WERI-Rb-1 (cell line): ENCODE measurements around the gene FAM13A.

Experiments
- DNase-seq: peaks from one replicate; pipeline ENCODE4 v3.0.0-alpha.2; 2020
- H3K27ac ChIP-seq: fragments of 250-450 bp; sonication (Bioruptor Pico); 2 replicates; pipeline ENCODE4 v1.5.1; 2020; ENCODE audit warnings: mild to moderate bottlenecking, moderate library complexity
- H3K27me3 ChIP-seq: fragments of 250-450 bp; sonication (Bioruptor Pico); 2 replicates; pipeline ENCODE4 v1.5.1; 2021; ENCODE audit warnings: mild to moderate bottlenecking, low read depth, moderate library complexity; ENCODE audit not compliant: insufficient read depth, severe bottlenecking
- H3K36me3 ChIP-seq: fragments of 250-450 bp; sonication (Bioruptor Pico); 2 replicates; pipeline ENCODE4 v1.5.1; 2020; ENCODE audit warnings: mild to moderate bottlenecking, moderate library complexity
- H3K4me3 ChIP-seq: 2 replicates; pipeline ENCODE4 v1.5.1; 2011; ENCODE audit warnings: low read depth, mild to moderate bottlenecking, control low read depth, low read length
- H3K9me3 ChIP-seq: fragments of 250-450 bp; sonication (Bioruptor Pico); 2 replicates; pipeline ENCODE4 v1.5.1; 2021; ENCODE audit warnings: mild to moderate bottlenecking, moderate library complexity; ENCODE audit not compliant: severe bottlenecking
- TF ChIP-seq, protein P1 (sequence below): IDR thresholded peaks from 2 replicates; pipeline ENCODE4 v1.5.1; 2011; ENCODE audit warnings: low read depth, mild to moderate bottlenecking, control low read depth, inconsistent platforms, low read length

FAM13A gene

DNA sequence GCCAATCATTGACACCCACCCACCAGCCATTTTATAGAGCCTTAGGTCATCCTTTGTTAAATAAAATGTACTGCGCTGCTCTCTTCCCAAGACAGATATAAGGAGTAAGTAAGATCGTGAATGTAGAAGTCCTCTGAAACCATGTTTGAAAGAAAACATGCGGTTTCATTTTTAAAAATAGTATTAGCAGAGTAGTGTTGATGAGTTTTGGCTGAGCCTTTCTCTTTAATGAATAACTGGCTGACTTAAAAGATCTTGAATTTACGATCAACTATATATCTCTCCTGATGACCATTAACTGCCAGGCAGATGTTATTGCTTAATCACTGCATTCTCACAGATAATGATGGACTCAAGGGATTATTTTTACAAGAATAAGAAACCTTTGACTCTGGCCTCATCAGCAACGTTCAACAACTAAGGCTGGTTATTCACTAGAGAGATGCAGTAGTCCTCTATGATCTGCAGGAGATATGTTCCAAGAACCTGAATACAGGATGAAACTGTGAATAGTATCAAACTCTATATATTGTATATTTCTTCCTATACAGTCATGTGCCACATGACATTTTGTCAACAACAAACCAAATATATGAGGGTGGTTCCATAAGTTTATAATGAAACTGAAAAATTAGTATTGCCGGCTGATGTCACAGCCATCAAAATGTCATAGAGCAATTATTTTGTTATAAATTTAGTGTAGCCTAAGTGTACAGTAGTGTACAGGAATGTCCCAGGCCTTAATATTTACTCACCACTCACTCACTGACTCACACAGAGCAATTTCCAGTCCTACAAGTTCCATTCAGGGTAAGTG, 80.8 kb downstream of the FAM13A start:
- Histone ChIP-seq H3K9me3 (no peaks in the 10 kb centered on the region), H3K27ac (no peak overlapping the region), H3K4me3 (no peak overlapping the region), H3K27me3 (no peaks in the 10 kb centered on the region), H3K36me3 (no peaks in the 10 kb centered on the region)
- no peak for DNase-seq
- TF ChIP-seq, protein P1, sequence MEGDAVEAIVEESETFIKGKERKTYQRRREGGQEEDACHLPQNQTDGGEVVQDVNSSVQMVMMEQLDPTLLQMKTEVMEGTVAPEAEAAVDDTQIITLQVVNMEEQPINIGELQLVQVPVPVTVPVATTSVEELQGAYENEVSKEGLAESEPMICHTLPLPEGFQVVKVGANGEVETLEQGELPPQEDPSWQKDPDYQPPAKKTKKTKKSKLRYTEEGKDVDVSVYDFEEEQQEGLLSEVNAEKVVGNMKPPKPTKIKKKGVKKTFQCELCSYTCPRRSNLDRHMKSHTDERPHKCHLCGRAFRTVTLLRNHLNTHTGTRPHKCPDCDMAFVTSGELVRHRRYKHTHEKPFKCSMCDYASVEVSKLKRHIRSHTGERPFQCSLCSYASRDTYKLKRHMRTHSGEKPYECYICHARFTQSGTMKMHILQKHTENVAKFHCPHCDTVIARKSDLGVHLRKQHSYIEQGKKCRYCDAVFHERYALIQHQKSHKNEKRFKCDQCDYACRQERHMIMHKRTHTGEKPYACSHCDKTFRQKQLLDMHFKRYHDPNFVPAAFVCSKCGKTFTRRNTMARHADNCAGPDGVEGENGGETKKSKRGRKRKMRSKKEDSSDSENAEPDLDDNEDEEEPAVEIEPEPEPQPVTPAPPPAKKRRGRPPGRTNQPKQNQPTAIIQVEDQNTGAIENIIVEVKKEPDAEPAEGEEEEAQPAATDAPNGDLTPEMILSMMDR: no peak

DNA sequence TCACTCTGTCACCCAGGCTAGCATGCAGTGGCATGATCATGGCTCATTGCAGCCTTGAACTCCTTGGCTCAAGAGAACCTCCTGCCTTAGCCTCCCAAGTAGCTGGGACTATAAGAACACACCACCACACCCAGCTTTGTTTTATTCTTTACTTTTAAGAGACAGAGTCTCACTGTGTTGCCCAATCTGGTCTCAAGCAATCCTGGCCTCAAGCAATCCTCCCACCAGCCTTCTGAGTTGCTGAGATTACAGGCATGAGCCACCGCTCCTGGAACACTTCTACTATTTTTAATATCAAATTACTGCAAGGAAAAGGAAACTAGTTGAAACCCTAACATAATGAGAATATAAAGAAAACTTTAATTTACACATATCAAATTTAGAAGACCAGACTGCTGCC, 85.4 kb downstream of the FAM13A start:
- TF ChIP-seq, protein P1: no peak
- DNase-seq: no peak
- Histone ChIP-seq H3K36me3 (no peaks in the 10 kb centered on the region), H3K9me3 (no peaks in the 10 kb centered on the region), H3K27me3 (no peaks in the 10 kb centered on the region), H3K4me3 (no peak overlapping the region), H3K27ac (no peak overlapping the region)

DNA sequence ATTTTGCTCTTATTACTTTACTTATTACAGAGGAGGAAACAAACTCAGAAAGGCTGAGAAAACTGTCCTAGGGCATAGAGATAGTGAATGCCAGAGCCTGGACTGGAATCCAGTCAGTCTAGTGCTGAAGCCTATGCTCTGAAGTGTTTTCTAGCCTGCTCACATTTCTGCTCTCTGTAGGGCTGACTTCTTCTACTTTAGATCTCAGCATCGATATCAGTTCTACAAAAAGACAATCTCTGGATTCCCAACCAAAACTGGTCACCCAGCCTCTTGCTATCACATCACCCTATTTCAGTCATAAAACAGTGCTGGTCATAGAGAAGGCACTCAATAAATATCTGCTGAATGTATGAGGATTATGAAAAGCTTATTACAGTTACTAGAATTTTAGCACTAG, 87.2 kb downstream of the FAM13A start:
- no peak overlapping the region for H3K4me3 ChIP-seq
- H3K27me3 ChIP-seq: no peaks in the 10 kb centered on the region
- no peaks in the 10 kb centered on the region for H3K36me3 ChIP-seq
- H3K9me3 ChIP-seq: no peaks in the 10 kb centered on the region
- TF ChIP-seq, protein P1: no peak
- no peak overlapping the region for H3K27ac ChIP-seq
- DNase-seq: no peak

DNA sequence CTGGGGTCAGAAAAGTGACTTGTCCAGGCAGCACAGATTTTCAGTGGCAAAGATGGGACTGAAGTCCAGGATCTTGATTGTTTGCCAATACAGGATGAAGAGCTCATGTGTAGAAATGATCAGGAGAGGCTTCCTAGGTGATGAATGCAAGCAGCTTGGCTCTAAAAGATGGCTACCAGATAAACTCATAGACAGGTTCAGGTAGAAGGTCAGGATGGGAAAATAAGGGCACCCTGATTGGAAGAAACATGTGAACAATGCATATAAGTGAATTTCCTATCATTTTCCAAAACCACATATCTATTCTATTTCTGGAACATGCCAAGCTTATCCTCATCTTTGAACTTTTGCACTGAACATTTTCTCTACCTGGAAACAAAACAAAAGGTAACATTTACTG, 87.7 kb downstream of the FAM13A start:
- Histone ChIP-seq H3K27ac (no peak overlapping the region), H3K27me3 (no peaks in the 10 kb centered on the region), H3K9me3 (no peaks in the 10 kb centered on the region), H3K36me3 (no peaks in the 10 kb centered on the region), H3K4me3 (no peak overlapping the region)
- DNase-seq: no peak
- TF ChIP-seq, protein P1: no peak

DNA sequence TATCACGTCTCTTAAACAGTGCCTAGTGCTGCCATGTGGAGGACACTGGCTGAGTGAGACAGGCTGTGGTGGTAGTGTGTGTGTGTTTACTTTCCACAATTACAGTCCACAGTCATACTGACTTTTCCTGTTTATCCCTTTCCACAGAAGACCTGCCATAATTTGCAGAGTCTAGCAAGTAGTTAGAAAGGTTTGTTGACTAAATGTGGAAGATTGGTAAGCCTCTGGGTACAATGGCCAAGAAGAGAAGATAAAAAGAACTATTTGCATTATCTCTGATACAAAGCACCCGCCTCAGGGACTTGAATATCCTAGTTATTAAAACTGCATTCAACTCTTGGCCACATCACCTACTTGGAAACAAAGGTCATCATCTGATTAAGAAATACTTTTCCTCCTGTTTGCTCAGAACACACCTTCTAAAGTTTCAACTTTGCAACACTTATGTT, 89.1 kb downstream of the FAM13A start:
- Histone ChIP-seq H3K9me3 (no peaks in the 10 kb centered on the region), H3K27ac (no peak overlapping the region), H3K27me3 (no peaks in the 10 kb centered on the region), H3K4me3 (no peak overlapping the region), H3K36me3 (no peaks in the 10 kb centered on the region)
- TF ChIP-seq, protein P1: no peak
- DNase-seq: no peak

DNA sequence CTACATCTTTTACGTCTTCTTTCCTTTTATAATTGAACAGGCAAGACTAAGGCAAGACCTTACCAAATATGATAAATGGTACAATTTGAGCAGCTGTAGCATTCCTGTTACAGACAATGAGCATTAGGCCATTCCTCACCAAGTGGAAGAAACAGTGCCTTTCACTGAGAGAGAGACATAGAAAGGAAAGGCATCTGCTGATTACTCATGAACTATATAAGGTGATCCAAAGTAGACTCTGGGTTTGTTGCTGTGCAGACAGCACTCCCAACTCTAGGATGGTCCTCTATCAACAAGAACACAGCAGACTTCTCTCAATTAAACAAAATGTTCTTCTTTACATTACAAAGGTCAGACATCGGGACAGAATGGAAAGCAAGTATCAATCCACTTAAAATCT, 91.9 kb downstream of the FAM13A start:
- H3K27ac ChIP-seq: no peak overlapping the region
- DNase-seq: no peak
- TF ChIP-seq, protein P1: no peak
- H3K9me3 ChIP-seq: no peaks in the 10 kb centered on the region
- H3K27me3 ChIP-seq: no peaks in the 10 kb centered on the region
- H3K4me3 ChIP-seq: no peak overlapping the region
- no peaks in the 10 kb centered on the region for H3K36me3 ChIP-seq
